Measurements from ENCODE around the gene HYAL3.
"Not testable (repeated sequence)": the region's sequence is repeated elsewhere in the genome, so short reads cannot be mapped to it uniquely, and the experiment has no call there.

The HYAL3 gene

DNA sequence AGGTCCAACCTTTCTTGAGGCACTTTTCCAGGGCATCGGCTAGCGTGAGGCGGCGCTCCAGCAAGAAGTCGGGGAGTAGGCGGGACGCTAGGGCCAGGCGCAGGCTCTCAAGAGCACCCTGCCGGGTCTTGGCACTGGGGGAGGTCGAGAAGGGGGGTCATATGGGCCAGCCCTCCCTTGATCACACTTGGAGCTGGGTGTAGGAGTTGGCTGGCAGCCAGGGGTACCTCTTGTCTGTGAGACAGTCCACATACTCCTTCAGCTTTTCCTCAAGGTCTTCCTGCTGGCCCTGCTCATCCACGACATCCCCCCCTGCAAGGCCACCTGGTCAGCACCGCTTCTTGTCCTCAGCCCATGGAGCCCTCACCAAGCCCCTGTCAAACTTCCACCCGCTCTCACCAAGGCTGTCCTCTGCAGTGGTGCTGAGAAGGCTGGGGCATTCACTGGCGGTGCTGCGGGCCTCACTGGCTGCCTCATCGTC is 9.0 kb downstream of the HYAL3 start:
- DNase-seq (ENCODE audit: low read depth) = no peak

DNA sequence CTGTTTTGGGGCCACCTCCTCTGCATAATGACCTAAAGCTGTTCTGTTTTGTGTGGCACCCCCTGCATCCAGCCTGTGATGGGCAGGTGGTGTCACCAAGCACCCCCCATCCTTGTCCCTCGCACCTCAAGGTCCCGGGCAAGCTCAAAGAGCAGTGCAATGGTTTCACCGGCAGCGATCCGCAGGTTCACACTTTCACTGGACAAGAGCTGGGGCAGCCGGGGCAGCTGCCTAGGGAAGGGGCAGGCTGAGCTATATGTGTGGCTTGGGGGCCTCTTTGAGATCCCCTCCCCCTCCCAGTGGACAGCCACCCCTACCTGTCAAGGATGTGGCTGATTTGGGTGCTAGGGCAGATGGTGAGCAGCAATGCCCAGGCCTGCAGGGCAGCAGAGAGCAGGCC is 10.1 kb downstream of the HYAL3 start:
- no peak for DNase-seq (ENCODE audit: low read depth)

DNA sequence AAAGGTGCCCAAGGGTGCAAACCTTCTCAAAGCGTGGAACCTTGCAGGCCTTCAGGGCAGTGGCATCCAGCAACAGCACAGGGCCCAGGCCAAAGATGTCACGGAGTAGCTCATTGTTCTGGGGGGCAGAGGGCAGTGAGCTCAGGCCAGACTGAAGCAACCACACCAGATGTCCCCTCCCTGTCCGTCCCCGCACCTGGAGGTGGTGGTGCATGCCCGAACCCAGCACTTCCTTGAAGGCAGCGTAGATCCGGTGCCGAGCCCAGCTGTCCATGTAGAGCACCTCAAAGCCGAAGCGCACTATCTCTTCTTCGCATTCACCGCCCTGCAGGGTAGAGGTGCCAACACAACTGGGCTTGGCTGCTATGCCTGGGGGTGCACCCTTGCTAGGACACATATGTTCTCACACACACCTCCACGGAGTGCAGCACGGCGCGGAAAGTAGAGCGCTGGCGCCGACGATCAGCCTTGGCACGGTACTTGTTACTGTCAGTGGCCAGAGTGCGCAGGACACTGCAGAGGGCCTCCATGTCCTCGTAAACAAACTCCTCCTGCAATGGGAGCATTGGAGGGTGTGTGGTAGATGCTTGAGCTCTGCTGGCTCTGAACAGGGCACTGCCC is 10.7 kb downstream of the HYAL3 start:
- no peak for DNase-seq (ENCODE audit: low read depth)

DNA sequence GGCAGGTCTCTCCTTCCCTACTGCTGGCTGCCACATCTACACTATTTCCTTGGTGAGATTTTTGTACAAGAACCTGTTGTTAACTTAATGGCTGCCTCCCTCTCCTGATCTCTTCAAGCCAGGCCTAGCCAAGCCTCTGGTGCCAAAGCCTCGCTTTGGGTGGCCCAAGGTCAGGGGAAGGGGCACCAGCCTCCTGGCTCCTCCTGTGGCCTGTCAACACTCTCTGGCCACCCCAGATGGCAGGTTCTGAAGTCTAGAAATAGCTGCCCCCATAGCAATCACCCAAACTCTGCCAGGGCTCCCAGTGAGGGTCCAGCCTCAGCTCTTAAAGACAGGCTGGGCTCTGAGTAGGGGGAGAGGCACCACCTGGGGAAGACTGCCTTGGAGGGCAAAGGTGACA is 11.9 kb downstream of the HYAL3 start:
- DNase-seq (ENCODE audit: low read depth) = no peak

DNA sequence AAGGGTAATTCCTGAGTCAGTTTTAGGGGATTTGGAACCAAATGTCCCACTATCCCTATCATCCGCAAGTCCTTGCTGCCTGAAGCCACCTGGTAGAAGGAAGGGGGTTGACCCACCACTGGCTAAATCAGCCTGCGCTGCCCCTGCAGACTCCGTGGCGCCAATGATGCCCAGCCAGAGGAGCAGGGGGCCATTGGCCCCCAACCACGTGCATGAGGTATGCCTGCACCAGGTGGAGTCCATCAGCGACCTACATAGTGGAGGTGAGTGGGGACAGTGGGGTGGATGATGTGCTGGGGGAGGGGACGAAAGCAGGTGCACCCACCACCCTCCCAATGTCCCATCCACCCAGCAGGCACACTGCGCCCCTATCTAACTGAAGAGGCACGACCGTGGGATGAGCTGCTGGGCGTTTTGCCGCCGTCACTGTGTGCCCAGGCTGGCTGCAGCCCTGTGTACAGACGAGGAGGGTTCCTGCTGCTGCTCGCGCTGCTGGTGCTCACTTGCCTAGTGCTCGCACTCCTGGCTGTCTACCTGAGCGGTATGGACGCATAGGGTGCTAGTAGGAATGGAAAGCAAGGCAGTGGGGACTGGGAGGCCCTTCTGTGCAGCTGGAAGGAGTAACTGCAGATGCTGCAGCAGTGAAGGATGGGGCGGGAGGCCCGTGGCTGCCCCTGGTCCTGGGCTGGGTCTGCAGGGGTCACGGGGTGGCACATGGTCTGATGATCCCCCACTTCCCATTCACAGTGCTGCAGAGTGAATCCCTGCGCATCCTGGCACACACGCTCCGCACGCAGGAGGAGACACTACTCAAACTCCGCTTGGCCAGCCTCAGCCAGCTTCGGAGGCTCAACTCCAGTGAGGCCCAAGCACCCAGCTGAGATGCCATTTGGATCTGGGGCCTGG is 12.6 kb downstream of the HYAL3 start:
- no peak for DNase-seq (ENCODE audit: low read depth)

DNA sequence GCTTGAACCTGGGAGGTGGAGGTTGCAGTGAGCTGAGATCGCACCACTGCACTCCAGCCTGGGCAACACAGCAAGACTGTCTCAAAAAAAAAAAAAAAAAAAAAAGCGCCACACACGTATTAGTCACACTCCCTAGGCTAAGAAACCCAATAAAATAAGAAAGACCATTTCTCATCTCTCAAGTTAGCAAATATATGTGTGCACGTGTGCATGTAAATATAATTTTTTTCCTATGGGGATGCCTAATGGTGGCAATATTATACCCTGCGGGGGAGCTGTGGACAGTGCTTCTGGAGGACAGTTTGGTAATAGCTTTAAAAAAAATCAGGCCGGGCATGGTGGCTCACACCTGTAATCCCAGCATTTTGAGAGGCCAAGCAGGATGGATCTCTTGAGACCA is 15.1 kb downstream of the HYAL3 start:
- not testable (repeated sequence) for DNase-seq (ENCODE audit: low read depth)

DNA sequence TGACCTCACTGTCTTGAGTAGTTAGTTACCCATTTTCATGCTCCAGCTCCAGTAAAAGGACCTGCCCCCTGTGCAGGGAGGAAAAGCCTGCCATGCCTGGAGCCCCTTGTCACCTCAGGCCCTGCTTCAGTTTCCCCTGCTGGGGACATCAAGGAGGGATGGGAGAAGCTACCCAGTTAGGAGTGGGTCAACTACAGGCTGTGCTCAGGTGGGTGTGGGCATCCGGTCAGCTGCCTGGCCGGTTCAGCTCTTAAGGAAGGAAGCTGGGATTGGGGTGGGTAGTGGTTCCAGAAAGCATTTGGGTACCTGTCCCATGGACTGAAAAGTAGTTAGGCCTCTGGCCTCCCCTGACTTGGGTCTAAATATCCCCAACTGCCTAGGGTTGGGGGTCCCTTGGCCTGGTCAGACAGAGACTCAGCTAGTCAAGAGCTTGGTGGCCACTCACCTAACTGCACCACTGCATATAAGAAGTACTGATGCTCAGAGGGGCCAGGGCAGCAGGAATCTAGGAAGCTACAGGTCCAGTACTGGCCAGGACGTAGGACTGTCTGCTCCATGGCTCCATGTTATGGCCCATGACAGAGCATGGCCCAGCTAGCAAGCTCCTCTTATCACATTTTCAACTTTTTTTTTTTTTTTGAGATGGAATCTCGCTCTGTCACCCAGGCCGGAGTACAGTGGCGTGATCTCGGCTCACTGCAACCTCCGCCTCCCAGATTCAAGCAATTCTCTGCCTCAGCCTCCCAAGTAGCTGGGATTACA is 19.8 kb downstream of the HYAL3 start:
- no peak for DNase-seq (ENCODE audit: low read depth)

DNA sequence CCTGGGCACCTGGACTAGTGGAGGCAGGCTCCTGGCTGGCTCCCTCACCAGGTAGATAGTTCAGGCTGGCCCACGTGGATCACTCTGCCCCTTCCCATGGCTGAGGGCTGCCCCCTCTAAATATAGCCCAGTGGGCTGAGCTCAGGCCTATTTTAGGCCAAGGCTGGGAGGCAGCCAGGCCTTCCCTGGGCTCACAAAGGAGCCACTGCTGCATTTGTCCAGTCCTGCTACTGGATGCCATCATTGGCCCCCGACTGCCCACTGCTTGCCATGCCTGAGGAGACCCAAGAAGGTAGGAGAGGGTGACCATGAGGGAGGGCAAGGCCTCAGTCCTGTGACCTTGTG is 20.4 kb downstream of the HYAL3 start, which contains the start of gene LSMEM2:
TSS of gene LSMEM2 (plus strand) at position 208 of the 345 bp plus-strand sequence. CDS start at position 235, 27 bp downstream.
- no peak for DNase-seq (ENCODE audit: low read depth)

DNA sequence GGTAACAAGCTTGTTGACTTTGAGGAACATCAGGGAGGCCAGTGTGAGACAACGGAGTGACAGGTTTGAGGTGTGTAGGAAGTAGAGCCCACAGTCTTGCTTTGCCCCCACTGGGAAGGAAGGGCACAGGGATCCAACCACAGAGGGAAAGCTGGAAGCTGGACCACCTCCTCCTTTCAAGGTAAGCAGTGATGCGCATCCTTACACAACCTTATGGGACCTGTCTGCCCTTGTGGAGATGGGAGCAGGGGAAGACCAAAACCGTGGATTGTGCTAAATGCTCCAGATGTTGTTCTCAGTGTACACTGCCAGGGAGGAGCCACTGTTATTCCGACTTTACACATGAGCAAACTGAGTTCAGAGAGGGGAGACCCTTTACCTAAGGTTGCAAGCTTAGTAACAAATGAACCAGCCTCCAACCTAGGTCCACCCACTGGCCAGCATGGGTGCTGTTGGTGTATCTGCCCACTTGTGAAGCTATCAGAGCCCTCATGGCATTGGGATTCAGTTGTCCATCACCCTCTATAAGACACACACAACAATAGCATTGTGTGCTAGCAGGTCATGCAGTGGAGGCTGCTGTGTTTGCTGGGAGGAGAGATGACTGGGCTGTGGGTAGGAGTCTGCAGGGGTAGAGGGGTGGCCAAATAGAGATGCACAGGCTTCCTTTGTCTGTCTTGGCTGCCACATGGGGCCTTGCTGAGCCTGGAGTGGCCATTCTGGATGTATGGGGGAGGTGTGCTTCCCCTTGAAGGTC is 20.9 kb downstream of the HYAL3 start:
- no peak for DNase-seq (ENCODE audit: low read depth)

DNA sequence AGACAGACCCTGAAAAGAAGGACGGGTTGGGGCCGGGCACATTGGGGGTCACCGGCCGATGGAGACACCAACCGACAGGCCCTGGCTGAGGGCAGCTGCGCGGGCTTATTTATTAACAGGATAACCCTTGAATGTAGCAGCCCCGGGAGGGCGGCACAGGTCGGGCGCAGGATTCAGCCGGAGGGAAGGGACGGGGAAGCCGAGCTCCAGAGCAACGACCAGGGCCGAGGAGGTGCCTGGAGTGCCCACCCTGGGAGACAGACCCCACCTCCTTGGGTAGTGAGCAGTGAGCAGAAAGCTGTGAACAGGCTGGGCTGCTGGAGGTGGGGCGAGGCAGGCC is 22.5 kb downstream of the HYAL3 start:
- no peak for DNase-seq (ENCODE audit: low read depth)

DNA sequence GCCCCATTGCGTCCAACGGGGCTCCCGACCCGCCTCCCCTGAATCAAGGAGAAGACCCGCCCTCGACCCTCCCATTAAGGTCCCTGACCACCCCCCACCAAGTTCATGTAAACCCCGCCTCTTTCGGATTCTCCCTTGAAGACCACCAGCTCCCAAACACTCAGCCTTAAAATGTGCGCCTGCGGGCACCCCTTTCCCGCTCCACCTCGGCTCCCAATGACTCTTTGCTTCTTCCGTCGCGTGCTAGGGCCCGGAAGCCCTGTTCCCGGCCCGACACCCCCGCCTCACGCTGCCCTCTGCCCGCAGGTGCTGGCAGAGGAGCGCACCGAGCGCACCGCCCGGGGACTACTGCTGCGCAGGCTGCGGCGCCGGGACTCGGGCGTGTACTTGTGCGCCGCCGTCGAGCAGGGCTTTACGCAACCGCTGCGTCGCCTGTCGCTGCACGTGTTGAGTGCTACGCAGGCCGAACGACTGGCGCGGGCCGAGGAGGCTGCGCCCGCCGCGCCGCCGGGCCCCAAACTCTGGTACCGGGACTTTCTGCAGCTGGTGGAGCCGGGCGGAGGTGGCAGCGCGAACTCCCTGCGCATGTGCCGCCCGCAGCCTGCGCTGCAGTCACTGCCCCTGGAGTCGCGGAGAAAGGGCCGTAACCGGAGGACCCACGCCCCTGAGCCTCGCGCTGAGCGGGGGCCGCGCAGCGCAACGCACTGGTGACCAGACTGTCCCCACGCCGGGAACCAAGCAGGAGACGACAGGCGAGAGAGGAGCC is 23.0 kb downstream of the HYAL3 start:
- DNase-seq (ENCODE audit: low read depth) = no peak

DNA sequence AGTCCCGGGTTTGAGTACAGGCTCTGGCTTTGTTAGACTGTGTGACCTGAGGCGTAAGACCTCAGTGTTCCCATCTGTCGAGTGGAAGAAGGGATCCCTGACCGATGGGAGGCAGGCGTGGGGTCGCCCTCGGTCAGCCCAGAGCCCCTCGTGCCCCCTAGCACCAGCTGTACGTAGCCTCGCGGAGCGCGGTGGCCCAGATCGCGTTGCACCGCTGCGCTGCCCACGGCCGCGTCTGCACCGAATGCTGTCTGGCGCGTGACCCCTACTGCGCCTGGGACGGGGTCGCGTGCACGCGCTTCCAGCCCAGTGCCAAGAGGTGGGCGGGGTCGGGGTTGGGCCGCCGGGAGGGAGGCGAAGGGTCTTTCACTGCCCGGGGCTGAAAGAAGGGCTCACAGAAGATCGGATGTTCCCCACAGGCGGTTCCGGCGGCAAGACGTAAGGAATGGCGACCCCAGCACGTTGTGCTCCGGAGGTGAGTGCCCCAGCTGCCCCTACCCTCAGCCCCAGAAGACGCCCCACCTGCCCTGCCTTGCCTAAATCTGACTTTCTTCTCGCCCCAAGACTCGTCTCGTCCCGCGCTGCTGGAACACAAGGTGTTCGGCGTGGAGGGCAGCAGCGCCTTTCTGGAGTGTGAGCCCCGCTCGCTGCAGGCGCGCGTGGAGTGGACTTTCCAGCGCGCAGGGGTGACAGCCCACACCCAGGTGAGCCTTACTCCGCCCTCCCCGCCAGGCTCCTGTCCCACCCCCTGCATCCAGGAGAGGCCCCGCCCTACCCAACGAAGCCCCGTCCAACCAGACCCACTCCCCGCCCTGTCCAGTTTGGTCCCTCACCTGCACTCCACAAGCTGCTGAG is 23.8 kb downstream of the HYAL3 start:
- no peak for DNase-seq (ENCODE audit: low read depth)

DNA sequence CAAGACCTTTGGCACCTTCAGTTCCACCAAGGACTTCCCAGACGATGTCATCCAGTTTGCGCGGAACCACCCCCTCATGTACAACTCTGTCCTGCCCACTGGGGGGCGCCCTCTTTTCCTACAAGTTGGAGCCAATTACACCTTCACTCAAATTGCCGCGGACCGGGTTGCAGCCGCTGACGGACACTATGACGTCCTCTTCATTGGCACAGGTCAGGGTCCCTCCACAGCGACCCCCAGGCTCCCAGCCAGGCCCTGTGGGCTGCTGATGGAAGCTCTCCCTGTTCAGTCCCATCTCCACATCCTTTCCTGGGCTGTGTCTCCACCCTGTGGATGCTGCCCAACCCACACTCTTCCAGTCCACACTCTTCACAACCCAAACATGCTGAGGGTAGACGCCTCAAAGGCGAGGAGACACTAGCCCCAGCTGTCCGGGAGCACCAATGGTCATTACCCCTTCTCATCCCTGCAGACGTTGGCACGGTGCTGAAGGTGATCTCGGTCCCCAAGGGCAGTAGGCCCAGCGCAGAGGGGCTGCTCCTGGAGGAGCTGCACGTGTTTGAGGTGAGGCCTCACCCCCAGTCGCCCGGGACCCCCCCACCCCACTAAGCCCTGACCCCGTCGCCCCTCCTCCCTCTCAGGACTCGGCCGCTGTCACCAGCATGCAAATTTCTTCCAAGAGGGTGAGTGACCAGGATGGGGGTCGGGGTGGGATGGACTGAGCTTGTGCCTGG is 24.7 kb downstream of the HYAL3 start:
- DNase-seq (ENCODE audit: low read depth) = peak; percentile 47

DNA sequence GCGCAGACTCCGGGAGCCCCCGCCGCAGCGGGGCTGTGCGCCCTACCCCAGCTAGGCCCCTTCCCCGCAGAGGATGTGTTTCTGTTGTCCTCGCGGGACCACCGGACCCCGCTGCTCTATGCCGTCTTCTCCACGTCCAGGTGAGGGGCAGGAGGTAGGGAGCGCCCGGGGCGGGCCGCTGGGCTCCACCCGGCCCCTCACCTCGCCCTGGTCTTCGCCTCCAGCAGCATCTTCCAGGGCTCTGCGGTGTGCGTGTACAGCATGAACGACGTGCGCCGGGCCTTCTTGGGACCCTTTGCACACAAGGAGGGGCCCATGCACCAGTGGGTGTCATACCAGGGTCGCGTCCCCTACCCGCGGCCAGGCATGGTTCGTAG is 25.5 kb downstream of the HYAL3 start:
- DNase-seq (ENCODE audit: low read depth) = no peak

DNA sequence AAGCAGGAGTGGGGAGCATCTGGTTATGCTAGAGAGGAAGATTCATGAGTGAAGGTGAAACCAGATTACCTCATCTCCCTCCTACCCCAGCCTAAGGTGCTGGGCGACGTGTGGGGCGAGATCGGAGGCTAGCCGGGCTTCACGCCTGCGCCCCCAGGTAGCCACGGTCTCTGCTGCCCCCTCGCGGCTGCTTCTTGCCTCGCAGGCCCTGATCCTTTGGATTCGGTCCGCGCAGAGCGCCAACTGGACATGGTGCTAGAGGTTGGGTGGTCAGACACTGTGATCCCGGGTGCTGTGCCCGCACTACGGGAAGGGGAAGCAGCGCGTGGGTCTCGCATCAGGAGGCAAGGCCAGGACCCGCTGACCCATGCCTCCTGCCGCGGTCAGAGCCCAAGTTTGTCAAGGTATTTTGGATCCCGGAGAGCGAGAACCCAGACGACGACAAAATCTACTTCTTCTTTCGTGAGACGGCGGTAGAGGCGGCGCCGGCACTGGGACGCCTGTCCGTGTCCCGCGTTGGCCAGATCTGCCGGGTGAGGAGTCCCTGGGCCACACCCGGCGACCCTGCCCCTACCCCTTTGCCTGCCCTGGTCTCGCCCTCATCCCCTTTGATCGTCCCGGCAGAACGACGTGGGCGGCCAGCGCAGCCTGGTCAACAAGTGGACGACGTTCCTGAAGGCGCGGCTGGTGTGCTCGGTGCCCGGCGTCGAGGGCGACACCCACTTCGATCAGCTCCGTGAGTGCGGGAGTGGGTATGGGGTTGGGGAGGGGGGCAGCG is 26.1 kb downstream of the HYAL3 start:
- DNase-seq (ENCODE audit: low read depth) = peak; percentile 94

DNA sequence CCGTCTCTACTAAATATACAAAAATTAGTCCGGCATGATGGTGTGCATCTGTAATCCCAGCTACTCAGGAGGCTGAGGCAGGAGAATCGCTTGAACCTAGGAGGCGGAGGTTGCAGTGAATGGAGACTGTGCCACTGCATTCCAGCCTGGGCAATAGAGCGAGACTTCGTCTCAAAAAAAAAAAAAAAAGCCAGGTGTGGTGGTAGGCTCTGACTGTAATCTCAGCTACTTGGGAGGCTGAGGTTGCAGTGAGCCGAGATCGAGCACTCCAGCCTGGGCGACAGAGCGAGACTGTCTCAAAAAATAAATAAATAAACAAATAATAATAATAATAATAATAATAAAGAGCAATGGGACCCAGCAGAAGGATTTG is 26.7 kb downstream of the HYAL3 start:
- not testable (repeated sequence) for DNase-seq (ENCODE audit: low read depth)

DNA sequence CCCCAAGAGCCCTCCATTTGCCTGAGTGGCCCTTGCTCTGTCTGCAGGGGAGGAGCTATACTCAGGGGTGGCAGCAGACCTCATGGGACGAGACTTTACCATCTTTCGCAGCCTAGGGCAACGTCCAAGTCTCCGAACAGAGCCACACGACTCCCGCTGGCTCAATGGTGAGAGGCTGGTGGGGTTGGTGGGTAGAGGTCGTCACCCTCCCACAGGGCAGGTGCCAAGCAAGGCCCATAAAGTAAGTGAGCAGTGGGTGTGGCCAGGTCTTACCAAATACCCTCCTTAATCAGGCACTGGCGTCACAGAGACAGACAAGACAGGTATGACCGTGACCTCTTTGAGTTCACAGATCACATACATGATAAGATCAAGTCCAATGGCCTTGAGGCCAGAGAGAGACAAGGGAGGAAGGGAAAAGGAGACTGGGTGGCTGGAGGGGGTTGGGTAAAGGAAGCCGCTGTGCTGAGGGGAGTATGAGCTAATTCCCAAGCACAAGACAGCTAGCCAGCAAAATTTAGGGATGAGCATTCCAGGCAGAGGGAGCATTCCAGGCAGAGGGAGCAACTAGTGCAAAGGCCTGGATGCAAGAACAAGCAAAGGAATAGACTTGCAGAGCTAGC is 27.8 kb downstream of the HYAL3 start:
- DNase-seq (ENCODE audit: low read depth) = no peak

DNA sequence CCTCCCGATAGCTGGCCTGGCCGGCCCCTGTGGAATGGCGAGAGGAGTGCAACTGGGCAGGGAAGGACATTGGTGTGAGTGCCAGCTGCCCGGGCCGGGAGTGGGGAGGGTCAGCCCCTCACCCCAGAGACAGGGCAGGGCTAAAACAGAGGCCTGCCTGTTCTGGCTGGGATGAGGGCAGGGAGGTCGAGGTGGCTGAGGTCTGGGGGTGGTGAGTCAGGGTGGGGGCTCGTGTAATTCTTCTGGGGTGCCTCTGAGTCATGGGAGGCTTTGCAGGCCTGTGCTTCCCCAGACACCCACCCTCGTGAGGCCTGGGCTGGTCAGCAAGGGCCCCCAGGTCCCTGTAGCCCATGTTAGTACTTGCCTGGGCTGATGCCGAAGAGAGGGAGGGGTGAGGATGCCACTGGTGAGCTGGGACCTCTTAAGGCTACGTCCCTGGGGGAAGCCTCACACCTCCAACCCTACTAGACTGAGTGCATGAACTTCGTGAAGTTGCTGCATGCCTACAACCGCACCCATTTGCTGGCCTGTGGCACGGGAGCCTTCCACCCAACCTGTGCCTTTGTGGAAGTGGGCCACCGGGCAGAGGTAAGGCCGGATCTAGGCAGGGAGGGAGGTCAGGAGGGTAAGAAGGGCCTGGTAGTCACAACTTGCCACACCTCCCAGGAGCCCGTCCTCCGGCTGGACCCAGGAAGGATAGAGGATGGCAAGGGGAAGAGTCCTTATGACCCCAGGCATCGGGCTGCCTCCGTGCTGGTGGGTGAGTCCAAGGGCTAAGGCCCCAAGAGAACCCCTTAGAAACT is 28.6 kb downstream of the HYAL3 start:
- DNase-seq (ENCODE audit: low read depth) = no peak
